Coronary artery (tissue), 2 donors: ENCODE results near the gene DIS3L2.
A peak's percentile ranks its signal among the peaks of the same experiment; 100 is the strongest.
"Not testable (repeated sequence)": the region's sequence is repeated elsewhere in the genome, so short reads cannot be mapped to it uniquely, and the experiment has no call there.

Experiments used
- DNase-seq: peaks from one replicate; pipeline ENCODE4 v3.0.0-alpha.2; 2017; ENCODE audit warnings: low spot score
- H3K27ac ChIP-seq, 2 donors: fragments of 200-600 bp; sonication (generic); one replicate each; pipeline ENCODE4 v1.5.1; 2016 to 2019
- H3K4me3 ChIP-seq: fragments of 200-600 bp; sonication (generic); 2 replicates; pipeline ENCODE4 v1.5.1; 2016; ENCODE audit warnings: mild to moderate bottlenecking, moderate library complexity
- CTCF ChIP-seq: fragments of 200-600 bp; sonication (generic); IDR thresholded peaks from one replicate; pipeline ENCODE4 v1.5.1; 2019; ENCODE audit warnings: antibody characterized with exemption

DIS3L2 gene

GRCh38 chr2:232310121-232310520, 348.6 kb downstream of the DIS3L2 start:
- H3K27ac ChIP-seq: no peak overlapping the region
- no peak for TF ChIP-seq CTCF
- no peak overlapping the region for H3K4me3 ChIP-seq
- peak; percentile 49 for DNase-seq

- no peak for DNase-seq
- no peak for TF ChIP-seq CTCF
- Histone ChIP-seq H3K27ac (no peak overlapping the region), H3K4me3 (no peak overlapping the region)
These were observed 349.2 kb downstream of the DIS3L2 start for GRCh38 chr2:232310696-232311095.

- not testable (repeated sequence) for H3K27ac ChIP-seq, DNase-seq, H3K4me3 ChIP-seq
These were observed 352.1 kb downstream of the DIS3L2 start for GRCh38 chr2:232313645-232314044.

- Histone ChIP-seq H3K27ac (peak overlapping the region; percentile 51 to 84), H3K4me3 (no peak overlapping the region)
- DNase-seq: peak; percentile 75
- no peak for TF ChIP-seq CTCF
These were observed 353.8 kb downstream of the DIS3L2 start for GRCh38 chr2:232315049-232315922.

- DNase-seq: no peak
- Histone ChIP-seq H3K27ac (peak overlapping the region; percentile 51 to 84), H3K4me3 (no peak overlapping the region)
- no peak for TF ChIP-seq CTCF
These were observed 354.4 kb downstream of the DIS3L2 start for GRCh38 chr2:232315923-232316299.

- DNase-seq: no peak
- peak overlapping the region in 1 of 2 donors; percentile 84 for H3K27ac ChIP-seq
- H3K4me3 ChIP-seq: no peak overlapping the region
- no peak for TF ChIP-seq CTCF
These were observed 355.2 kb downstream of the DIS3L2 start for GRCh38 chr2:232316461-232317330.

GRCh38 chr2:232318169-232318855, 356.8 kb downstream of the DIS3L2 start:
- no peak for TF ChIP-seq CTCF
- DNase-seq: no peak
- Histone ChIP-seq H3K4me3 (no peak overlapping the region), H3K27ac (no peak overlapping the region)
